SK-N-MC (cell line): ENCODE results near the gene FCRLB.
"Not testable (repeated sequence)": the region's sequence is repeated elsewhere in the genome, so short reads cannot be mapped to it uniquely, and the experiment has no call there.

Experiments
- DNase-seq: peaks from one replicate; pipeline ENCODE4 v3.0.0-alpha.2; 2011; ENCODE audit warnings: low read depth, low spot score
- H3K27ac ChIP-seq: fragments of 200-600 bp; sonication (generic); 2 replicates; pipeline ENCODE4 v1.5.1; 2016; ENCODE audit warnings: mixed run types
- H3K36me3 ChIP-seq: fragments of 200-600 bp; sonication (generic); 2 replicates; pipeline ENCODE4 v1.6.1; 2017; ENCODE audit warnings: antibody characterized with exemption, low read length, mixed read lengths; ENCODE audit not compliant: insufficient read depth
- H3K4me3 ChIP-seq: fragments of 200-600 bp; sonication (generic); 2 replicates; pipeline ENCODE4 v1.5.1; 2016
- H3K9ac ChIP-seq: fragments of 200-600 bp; sonication (generic); 2 replicates; pipeline ENCODE4 v1.8.0; 2017; ENCODE audit warnings: mixed run types, mixed read lengths; ENCODE audit not compliant: insufficient read length
- H3K9me3 ChIP-seq: fragments of 200-600 bp; sonication (generic); 2 replicates; pipeline ENCODE4 v1.6.1; 2017; ENCODE audit warnings: low read depth, mild to moderate bottlenecking, antibody characterized with exemption, low read length, moderate library complexity, mixed read lengths
- EZH2 ChIP-seq: fragments of 200-600 bp; sonication (generic); IDR thresholded peaks from one replicate; pipeline ENCODE4 v1.6.1; 2017; ENCODE audit warnings: antibody characterized with exemption
- FOXP2 ChIP-seq: optimal IDR thresholded peaks from 2 replicates; pipeline ENCODE3; 2011; ENCODE audit warnings: mild to moderate bottlenecking, moderate library complexity; ENCODE audit not compliant: insufficient read depth; ENCODE audit errors: extremely low read length, control extremely low read depth
- POLR2AphosphoS5 ChIP-seq: IDR thresholded peaks from 2 replicates; pipeline ENCODE4 v1.6.1; 2012; ENCODE audit warnings: mild to moderate bottlenecking, low read depth, low read length, borderline replicate concordance

Gene FCRLB, protein sequence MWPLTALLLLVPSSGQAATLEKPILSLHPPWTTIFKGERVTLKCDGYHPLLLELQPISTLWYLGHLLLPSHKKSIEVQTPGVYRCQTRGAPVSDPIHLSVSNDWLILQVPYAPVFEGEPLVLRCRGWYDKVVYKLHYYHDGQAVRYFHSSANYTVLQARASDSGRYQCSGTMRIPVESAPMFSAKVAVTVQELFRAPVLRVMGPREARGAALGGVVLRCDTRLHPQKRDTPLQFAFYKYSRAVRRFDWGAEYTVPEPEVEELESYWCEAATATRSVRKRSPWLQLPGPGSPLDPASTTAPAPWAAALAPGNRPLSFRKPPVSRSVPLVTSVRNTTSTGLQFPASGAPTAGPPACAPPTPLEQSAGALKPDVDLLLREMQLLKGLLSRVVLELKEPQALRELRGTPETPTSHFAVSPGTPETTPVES

DNA sequence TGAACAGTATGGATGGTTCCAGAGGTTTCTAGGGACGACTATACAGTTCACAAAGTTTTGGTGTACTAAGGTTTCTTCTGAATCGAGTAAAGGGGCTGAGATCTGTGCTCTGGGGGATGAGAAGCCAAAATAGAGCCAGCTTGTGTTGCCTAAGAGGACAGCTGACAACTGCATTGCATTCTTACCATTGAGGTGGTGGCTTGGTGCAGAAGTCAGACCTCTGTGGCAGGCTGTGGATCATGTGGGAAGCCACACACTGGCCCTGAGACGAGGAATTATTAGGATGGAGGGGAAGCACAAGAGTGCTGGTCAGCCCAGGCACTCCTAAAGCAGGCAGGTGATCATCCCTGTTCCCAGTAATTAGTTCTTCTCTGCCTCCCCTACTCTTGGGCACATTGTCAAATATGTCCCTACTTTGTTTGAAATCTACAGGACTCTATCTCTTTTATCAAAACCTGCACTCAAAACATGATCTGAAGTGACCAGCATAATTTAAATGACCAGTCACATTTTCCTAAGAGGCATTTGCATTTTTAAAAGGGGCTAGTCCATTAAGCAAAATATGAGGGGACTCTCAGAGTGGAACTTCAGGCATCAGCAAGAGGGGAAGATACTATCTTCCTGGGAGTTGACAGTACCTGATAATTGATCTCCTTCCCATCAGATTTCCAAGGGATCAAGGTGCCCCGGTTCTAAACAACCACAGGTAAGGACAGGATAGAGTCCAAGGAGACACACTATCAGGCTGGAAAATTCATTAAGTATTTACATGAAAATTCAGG lies at the start of gene FCRLB:
FCRLB (plus strand) TSS at position 589 of the 782 bp plus-strand sequence. CDS start 1,129 bp downstream, outside the sequence.
- H3K36me3 ChIP-seq: no peaks in the 10 kb centered on the region
- no peak within 1 kb of the TSS for H3K9ac ChIP-seq
- H3K9me3 ChIP-seq: no peaks in the 10 kb centered on the region
- H3K4me3 ChIP-seq: no peak within 1 kb of the TSS
- H3K27ac ChIP-seq: no peak within 1 kb of the TSS
- DNase-seq: no peak
- TF ChIP-seq EZH2 (no peak), POLR2AphosphoS5 (no peak), FOXP2 (no peak)

DNA sequence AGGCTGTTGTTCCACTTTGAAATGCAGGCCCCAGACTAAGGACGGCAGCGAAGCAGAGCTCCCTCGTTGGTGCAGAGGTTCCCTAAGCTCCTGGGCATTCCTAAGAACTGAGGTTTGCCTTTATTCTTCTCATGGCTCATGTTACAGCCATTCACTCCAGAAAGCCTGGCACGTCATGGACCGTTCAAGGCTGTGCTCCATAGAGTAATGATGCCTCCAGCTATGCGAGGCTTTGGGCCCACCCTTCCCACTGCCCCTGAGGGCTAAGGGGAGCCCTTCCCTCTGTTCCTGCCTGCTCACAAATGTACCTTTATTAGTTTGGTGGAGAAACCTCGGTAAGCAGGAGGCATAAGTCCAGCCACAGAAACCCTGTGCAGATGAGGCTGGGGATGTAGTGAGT lies 47.9 kb upstream of the FCRLB start:
- not testable (repeated sequence) for H3K9me3 ChIP-seq, H3K27ac ChIP-seq

DNA sequence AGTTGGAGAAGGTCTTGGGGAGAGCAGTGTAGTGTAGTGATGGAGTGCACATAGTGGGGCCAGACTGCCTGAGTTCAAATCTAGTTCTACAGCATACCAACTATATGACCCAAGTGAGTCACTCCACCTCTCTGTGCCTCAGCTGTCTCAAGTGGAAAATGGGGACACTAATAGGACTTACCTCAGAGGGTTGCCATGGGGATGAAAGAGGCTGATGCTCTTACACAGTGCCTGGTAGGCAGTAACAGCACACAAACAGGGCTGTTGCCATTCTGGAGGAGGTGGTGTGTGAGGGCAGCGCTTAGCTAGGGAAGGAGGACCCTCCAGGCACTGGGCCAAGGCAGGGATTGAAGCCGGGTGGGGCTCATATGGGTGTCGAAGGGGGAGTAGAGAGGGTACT lies 46.9 kb upstream of the FCRLB start:
- not testable (repeated sequence) for H3K36me3 ChIP-seq, H3K27ac ChIP-seq, H3K9ac ChIP-seq, DNase-seq, H3K9me3 ChIP-seq, H3K4me3 ChIP-seq

More for the DNA sequence above, 47.9 kb upstream of the FCRLB start:
- not testable (repeated sequence) for H3K4me3 ChIP-seq, H3K9ac ChIP-seq, DNase-seq, H3K36me3 ChIP-seq

DNA sequence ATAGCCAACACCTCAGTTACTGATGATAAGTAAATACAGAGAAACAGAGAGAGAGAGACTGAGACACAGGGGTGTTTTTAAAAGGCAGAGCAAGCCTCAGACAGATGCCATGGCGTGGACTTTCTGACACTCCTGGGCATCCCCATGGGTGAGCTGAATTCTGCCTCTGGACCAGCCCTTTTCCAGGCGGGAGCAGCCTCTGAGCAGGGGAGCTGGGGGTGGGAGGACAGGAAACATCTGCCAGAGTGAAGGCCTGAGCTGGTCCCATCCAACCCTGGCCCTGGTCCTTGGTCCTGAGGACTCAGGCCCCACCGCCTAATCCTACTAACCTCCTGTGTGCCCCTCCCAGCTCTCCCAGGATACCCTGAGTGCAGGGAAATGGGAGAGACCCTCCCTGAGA lies 46.4 kb upstream of the FCRLB start:
- H3K36me3 ChIP-seq: not testable (repeated sequence)

DNA sequence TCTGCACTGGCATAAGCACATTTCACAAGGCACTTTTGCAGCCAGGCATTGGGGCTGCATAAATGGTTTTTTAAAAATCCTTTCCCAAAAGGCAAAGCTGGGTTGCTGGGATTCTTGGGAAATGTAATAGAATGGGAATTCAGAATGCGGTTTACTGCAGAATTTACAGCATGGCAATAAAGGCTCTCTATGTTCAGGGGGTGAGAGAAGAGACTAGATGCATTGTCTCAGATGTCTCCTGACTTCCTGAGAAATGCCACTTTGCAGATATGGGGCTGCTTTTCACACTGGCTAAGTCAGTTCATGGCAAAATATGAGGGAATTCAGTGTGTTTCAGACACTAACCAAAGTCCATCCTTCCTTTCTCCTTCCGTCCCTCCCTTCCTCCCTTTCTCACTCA lies 44.9 kb upstream of the FCRLB start:
- Histone ChIP-seq H3K9ac (no peak overlapping the region), H3K36me3 (no peaks in the 10 kb centered on the region), H3K4me3 (no peak overlapping the region), H3K9me3 (no peaks in the 10 kb centered on the region), H3K27ac (no peak overlapping the region)
- TF ChIP-seq POLR2AphosphoS5: no peak
- TF ChIP-seq FOXP2: no peak
- no peak for TF ChIP-seq EZH2
- no peak for DNase-seq

More for the DNA sequence above, 46.4 kb upstream of the FCRLB start:
- DNase-seq, H3K9ac ChIP-seq, H3K27ac ChIP-seq, H3K9me3 ChIP-seq, H3K4me3 ChIP-seq: not testable (repeated sequence)

DNA sequence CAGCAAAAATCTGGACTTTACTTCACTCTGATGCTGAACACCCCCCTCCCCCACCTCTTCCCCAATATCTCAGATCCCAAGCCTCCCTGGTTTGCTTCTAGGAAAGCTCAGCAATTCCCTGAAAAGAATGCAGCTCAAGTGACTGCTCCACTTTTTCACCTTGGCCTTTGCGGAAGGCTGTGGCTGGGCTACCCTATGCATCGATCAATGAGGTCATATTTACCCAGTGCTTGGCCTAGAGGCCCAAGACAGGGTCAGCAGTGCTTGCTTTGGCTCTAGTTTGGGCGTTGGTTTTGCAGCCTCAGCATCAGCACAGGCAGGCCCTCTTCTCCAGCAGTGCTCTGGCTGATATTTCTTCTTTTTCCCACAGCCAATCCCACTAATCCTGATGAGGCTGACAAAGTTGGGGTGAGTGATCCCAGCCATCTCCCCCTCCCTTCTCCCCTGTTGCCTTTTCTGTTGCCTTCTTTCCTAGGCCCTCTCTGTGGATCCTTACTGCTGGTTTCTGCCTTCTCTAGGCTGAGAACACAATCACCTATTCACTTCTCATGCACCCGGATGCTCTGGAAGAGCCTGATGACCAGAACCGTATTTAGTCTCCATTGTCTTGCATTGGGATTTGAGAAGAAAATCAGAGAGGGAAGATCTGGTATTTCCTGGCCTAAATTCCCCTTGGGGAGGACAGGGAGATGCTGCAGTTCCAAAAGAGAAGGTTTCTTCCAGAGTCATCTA lies 44.2 kb upstream of the FCRLB start:
- Histone ChIP-seq H3K27ac (no peak overlapping the region), H3K9me3 (no peaks in the 10 kb centered on the region), H3K9ac (no peak overlapping the region), H3K4me3 (no peak overlapping the region), H3K36me3 (no peaks in the 10 kb centered on the region)
- no peak for TF ChIP-seq EZH2
- no peak for TF ChIP-seq POLR2AphosphoS5
- TF ChIP-seq FOXP2: no peak
- no peak for DNase-seq

DNA sequence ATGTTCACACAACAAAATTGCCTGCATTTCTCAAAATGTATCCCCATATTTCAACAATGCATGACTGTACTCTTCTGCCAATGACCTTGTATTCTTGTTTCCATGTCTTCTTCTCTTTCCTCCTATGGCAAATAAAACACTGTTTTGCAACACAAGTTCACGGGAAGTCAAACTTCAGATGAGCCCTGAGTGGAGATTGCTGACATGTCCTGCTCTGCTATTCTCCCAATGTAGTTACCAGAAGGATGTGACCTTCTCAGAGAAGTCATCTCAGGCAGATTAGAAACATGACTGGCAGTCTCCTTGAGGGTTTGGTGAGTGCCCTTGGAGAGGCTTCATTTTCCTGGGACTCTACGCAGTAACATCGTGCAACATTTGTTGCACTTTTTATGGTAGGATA lies 42.8 kb upstream of the FCRLB start:
- Histone ChIP-seq H3K27ac (no peak overlapping the region), H3K9me3 (no peaks in the 10 kb centered on the region), H3K9ac (no peak overlapping the region), H3K36me3 (no peaks in the 10 kb centered on the region), H3K4me3 (no peak overlapping the region)
- TF ChIP-seq EZH2: no peak
- TF ChIP-seq FOXP2: no peak
- TF ChIP-seq POLR2AphosphoS5: no peak
- DNase-seq: no peak

DNA sequence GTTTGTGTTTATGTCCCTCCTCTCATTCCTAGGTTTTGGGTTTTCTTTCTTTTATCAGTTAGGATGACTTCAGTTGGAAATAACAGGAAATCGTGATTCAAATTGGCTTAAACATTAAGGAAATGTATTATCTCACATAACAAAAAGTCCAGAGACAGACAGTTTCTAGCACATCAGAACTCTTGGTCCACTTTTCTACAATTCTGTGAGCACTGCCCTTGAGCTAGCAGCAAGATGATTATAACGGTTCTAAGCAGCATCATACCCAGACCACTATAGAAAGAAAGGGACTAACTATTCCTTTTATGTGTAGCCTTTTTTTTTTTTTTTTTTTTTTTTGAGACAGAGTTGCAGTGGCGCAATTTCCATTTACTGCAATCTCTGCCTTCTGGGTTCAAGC lies 39.5 kb upstream of the FCRLB start:
- Histone ChIP-seq H3K9ac (no peak overlapping the region), H3K4me3 (no peak overlapping the region), H3K27ac (no peak overlapping the region), H3K36me3 (no peaks in the 10 kb centered on the region), H3K9me3 (no peaks in the 10 kb centered on the region)
- TF ChIP-seq EZH2: no peak
- no peak for TF ChIP-seq POLR2AphosphoS5
- TF ChIP-seq FOXP2: no peak
- DNase-seq: no peak
